GM18519 (cell line): ENCODE results near the gene CBR1.
"Not testable (repeated sequence)": the region's sequence is repeated elsewhere in the genome, so short reads cannot be mapped to it uniquely, and the experiment has no call there.

Source experiments
- ATAC-seq: cut with Tn5 transposase; IDR thresholded peaks from one replicate; pipeline ENCODE4 v1.9.1; 2021; ENCODE audit warnings: mild to moderate bottlenecking, moderate library complexity; ENCODE audit not compliant: unreplicated experiment, low FRiP score

The CBR1 gene

DNA sequence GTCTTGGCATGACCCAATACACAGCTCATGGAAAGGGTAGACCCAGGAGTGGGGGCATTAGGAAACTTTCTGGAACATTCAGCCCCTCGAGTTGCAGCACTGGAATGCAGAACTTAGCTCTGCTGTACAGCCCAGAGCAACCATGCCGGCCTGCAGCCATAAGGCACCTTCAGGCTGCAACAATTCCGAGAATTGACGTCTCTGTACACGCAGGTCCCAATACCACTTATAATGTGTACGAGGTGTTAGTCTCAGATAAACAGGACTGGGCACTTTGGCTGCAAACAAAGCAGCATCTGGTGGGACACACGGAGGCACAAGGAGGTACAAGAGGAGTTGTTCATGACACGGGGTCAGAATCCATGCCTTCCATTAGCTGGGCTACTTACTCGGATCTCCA lies 7.9 kb downstream of the CBR1 start:
- no peak for ATAC-seq

DNA sequence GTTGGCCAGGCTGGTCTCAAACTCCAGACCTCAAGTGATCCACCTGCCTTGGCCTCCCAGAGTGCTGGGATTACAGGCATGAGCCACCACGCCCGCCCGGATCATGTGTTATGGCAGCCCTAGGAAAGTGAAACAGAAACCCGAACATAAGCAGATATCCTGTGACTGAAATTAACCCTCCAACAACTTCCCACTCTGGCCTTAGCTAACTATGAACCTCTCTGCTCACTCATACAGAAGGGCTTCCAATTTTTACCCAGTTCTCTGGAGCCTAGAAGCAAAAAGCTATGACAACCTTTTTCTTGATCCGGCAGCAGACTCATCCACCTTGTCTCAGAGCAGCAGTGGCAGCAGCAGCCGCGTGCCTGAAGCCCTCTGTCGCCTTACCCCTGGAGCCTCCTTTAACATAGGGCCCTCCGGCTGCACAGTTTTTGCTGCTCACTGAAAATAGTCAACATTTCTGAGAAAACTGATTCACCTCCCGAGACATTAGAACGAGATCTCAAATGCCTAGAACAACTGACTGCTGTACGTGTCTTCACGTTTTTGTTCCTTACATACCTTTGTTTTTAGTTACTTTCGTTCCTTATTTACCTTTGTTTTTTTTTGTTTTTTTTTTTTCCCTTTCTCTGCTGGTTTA lies 9.3 kb downstream of the CBR1 start:
- no peak for ATAC-seq

GRCh38 chr21:36079671-36080070 lies 9.8 kb downstream of the CBR1 start:
- no peak for ATAC-seq

DNA sequence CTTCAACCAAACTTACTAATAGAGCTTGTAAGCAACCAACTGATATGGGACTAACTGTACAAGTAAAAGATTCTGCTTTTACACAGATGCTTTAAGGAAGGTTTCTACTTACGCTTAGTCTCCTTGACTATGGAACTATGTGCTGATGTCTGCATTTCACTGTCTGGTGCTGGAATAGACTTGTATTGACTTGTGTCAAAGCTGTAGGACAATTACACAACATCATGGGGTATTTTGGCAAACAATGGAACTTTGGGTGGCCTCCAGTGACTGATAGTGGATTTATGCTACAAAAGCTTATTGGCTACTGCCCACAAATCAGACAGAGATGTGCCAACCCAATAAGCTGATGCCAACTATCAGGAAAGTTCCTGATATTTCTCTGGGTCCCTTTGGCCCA lies 10.6 kb downstream of the CBR1 start:
- ATAC-seq, result no peak

DNA sequence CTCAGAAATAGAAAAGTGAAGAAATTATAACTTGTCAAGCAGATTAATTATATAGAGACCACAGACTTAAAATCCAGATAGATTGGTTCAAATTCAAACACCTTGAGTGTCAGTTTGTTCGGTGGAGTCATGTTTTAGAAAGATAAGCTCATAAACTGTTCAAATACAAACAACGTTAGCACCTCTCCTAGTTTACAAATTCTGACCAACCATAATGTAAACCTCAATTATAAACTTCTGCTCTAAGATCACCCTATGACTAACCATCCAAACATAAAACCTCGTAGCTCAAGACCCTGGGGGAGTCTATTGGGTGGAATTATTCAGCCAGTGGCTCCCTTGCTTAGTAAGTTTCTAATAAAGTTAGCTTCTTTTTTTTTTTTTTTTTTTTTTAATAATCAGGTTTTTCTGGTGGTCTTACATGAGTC lies 12.4 kb downstream of the CBR1 start:
- no peak for ATAC-seq

GRCh38 chr21:36087362-36088138 lies 17.7 kb downstream of the CBR1 start:
- no peak for ATAC-seq

- no peak for ATAC-seq
Measured at GRCh38 chr21:36089946-36090345, 20.1 kb downstream of the CBR1 start.

DNA sequence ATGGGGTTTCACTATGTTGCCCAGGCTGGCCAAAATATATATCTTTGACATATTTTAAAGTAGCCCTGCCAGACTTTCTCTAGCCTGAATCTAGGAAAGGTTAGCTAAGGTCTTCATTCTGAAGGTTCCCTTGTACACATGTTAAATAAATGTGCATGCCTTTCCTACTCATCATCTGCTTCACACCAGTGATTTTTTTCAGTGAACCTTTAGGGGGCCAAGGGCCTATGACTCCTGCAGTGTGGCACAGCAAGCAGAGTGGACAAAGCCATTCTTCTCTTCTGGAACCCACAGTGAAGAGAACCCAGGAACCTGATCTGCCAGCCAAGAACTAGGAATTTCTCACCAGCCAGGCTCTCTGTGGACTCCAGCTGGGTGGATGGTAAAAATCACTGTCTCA lies 22.9 kb downstream of the CBR1 start:
- ATAC-seq, result no peak

DNA sequence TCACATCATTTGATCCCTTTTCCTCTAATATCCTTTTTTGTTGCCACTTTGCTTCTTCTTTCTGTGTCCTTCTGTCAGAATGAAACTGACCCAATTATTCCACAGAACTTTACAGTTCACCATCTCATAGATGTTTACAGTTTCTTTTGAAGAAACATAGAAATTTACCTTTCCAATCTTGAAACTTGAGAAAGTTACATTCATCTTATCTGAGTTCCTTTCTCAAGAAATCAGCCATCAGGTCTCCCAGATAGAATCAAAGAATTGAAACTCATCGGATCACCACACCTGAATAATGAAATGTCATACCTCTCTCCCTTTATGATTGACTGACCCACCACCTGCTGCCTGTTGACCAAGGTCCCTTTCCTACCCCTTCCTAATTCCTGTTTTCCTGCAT lies 23.7 kb downstream of the CBR1 start:
- no peak for ATAC-seq

- ATAC-seq, result no peak
Measured at GRCh38 chr21:36096398-36097290, 26.8 kb downstream of the CBR1 start.

GRCh38 chr21:36097427-36098181 lies 27.8 kb downstream of the CBR1 start:
- no peak for ATAC-seq

DNA sequence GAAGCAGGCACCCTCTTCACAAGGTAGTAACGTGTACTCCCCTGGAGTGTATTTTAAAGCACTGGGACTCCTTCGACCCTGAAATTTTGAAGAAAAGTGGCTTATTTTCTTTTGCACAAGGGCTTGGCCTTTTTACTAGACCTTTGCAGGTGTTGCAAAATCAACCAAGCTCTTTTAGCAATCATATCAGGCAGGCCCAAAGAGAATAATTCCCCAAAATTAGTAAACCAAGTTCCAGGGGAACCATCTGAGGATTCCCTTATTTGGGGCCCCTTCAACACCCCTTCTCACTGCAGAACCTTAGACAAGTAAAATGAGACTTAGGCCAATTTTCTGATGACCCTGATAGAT lies 28.3 kb downstream of the CBR1 start:
- ATAC-seq, result no peak

DNA sequence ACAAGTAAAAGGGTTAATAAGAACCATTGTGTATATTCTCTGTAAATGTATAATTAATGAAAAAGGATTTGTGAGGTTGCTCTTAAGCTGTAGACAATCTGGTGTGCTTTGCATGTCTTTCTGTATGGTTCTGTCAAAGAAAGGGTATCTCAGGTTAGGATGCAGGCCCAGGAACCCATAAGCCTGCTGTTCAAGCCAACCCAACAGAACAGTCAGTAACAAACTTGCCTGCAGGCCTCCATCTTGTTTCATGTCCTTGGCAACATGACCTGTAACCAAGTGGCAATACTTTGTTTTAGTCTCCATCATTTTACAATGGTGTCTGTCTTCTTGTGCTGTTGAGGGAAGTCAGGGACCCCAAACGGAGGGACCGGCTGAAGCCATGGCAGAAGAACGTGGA lies 29.2 kb downstream of the CBR1 start:
- ATAC-seq, result no peak

DNA sequence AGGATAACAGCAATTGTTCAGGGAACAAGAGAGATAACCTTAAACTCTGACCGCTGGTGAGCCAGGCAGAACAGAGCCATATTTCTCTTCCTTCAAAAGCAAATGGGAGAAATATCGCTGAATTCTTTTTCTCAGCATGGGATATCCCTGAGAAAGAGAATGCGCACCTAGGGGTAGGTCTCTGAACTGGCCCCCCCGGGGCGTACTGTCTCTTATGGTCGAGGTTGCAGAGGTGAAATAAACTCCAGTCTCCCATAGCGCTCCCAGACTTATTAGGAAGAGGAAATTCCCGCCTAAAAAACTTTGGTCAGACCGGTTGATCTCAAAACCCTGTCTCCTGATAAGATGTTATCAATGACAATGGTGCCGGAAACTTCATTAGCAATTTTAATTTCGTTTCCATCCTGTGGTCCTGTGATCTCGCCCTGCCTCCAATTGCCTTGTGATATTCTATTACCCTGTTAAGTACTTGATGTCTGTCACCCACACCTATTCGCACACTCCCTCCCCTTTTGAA lies 29.9 kb downstream of the CBR1 start:
- ATAC-seq, result not testable (repeated sequence)

DNA sequence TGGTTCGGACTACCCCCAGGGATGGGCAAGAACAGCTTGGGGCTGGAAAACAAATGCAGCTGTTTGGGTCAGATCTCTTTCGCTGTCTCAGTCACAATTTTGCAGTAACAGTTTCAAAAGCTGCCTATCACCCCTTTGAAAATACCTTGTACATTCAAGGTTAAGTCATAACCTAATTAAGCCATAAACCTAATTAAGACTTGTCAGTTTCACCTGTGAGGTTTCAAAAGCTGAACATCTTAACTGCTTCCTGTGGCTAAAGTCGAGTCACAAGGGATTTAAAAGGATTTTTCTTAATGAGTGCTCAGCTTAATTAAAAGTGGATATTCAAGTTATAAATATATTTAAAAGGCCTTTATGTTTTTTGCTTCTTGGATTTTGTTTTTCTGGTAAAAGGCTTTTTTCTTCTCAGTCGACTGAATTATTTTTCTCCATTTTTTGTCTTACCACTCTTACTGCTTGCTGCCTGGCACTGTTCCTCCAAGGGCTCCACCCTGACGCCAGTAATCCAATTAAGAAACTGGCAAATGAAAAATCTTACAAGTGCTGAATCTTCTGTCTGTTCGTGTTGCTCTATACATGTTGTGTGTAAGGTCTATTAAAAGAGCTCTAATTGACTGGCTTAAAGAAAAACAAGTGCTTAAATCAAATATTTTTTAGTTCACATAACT lies 31.3 kb downstream of the CBR1 start:
- ATAC-seq, result no peak

- no peak for ATAC-seq
Measured at GRCh38 chr21:36103434-36103833, 33.6 kb downstream of the CBR1 start.

DNA sequence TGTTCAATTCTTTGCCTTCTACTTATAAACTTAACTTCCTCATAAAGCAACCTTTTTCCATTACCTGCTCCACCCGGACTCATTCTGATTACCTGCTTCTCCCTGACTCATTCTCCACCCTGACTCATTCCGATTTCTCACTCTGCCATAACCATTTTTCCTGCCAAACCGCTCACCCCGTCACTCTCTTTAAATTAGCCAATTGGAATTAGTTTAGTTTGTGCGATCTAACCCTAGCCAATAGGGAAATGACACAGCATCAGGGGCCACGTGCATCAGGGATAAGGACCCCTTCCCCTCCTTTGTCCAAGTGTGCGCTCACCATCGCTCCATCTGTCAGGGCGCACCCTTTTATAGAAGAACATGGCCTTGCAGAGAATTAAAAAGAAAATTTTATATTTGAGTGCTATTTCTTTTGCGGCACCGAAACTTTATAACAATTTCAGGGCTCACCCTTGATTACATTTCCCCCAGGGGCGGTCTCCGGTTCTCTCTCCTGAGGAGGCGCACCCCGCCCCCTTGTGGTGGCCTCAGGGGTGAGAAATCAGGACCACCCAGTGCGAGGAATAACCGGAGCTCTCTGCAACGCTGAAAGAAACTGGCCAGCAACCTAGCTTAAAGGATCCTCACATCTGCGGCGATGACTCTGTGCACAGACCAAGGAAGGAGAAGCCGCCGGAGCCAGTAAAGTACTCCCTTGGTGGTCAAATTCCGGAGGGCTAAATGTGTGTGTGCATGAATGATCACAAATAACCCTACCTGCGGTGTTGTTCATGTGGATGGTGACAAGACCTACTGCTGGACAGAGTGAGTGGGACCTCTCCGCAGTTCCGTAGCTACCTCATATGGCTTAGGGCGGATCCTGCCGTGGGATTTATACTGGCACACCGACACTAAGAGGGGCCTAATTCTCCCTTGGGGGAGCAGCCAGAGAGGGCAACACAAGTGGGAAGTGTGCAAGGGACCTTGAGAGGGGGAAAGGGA lies 34.8 kb downstream of the CBR1 start:
- ATAC-seq, result no peak

- ATAC-seq, result no peak
Measured at GRCh38 chr21:36105327-36105842, 35.6 kb downstream of the CBR1 start.
